Measurements from ENCODE around the gene CENPL. TPM values are rescaled to one million over a fixed set of nuclear protein-coding genes. Genes with fewer than 3 reads are reported as not detected.

Gene CENPL
- total and polyA plus RNA-seq, 2 of the 8 experiments (the other 6 are each of a cell fraction or from before 2014, with no cell fraction given): 6.6 to 16.0 TPM

DNA sequence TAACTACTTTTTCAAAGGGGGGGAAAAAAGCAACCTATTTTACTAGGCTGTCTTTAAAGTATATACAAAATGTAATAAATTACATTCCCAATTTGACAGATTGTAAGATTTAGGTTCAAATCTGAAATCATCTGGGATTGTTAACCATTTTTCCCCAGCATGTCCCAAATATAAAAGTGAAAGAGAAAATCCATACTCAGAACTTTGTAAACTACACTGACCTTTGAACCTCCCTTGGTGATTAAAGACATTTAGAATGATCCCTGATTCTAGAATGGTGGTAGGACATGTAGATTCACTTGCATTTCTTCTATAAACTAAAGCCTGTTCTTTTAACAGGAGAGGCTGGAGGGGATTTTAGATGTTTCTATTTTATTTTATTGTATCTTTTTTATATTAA, 70.9 kb downstream of the CENPL start:
- no peak overlapping the region for H4K5ac ChIP-seq (ENCODE audit: insufficient read length, low read depth, low read length)
- no peak overlapping the region for H2BK120ac ChIP-seq (replicated peaks; ENCODE audit: low read depth, low read length)
- ChIA-PET POLR2A (ENCODE audit: partially characterized antibody) (no interaction called here), CTCF (ENCODE audit: partially characterized antibody) (interaction anchor here (0.7 kb wide), 1 partner anchor 816 kb away, joined by 3 read pairs; no protein-coding TSS in a partner anchor)
- no peak overlapping the region for H4K91ac ChIP-seq (replicated peaks; ENCODE audit: insufficient read length, low read length)
- H2BK5ac ChIP-seq (ENCODE audit: low read depth, low read length): no peak overlapping the region
- no peaks in the 10 kb centered on the region for H4K20me1 ChIP-seq (replicated peaks in 1 of 2; ENCODE audit: control insufficient read depth in 1 of 2, insufficient read depth in 2 of 2, low read length in 2 of 2)
- H3K79me1 ChIP-seq (ENCODE audit: low read depth, low read length): no peaks in the 10 kb centered on the region
- H3K4me2 ChIP-seq (ENCODE audit: insufficient read depth in 1 of 2, low read depth in 2 of 2, low read length in 2 of 2): no peak overlapping the region
- H3K79me2 ChIP-seq (ENCODE audit: control insufficient read depth in 1 of 2, insufficient read depth in 2 of 2, low read length in 2 of 2): no peaks in the 10 kb centered on the region
- H3K9me3 ChIP-seq (ENCODE audit: insufficient read depth in 2 of 2, low read depth in 1 of 2, low read length in 1 of 2): no peaks in the 10 kb centered on the region
- H2AFZ ChIP-seq (ENCODE audit: low read length): no peak overlapping the region
- H3K36me3 ChIP-seq (ENCODE audit: control insufficient read depth in 2 of 4, insufficient read depth in 4 of 4, low read length in 3 of 4): peaks cover 0 to 24% (median 10%) of the 10 kb centered on the region in 4 experiments; a peak in 6 of 8 replicates
- H3K27ac ChIP-seq (ENCODE audit: low read depth, low read length): no peak overlapping the region
- H3K9ac ChIP-seq (replicated peaks in 1 of 4; ENCODE audit: extremely low read depth in 1 of 4, low read depth in 3 of 4, low read length in 3 of 4): no peak overlapping the region
- H3K56ac ChIP-seq (replicated peaks; ENCODE audit: insufficient read length, low read depth, low read length): no peak overlapping the region
- H3K4me3 ChIP-seq (ENCODE audit: extremely low read depth in 1 of 4, insufficient read depth in 2 of 4, low read depth in 3 of 4, low read length in 4 of 4): no peak overlapping the region
- no peaks in the 10 kb centered on the region for H3K27me3 ChIP-seq (replicated peaks in 1 of 4; ENCODE audit: control insufficient read depth in 3 of 4, extremely low read depth in 1 of 4, insufficient read depth in 3 of 4, low read length in 3 of 4)
- H3K14ac ChIP-seq (ENCODE audit: insufficient read length): no peak overlapping the region
- no peaks in the 10 kb centered on the region for H3K4me1 ChIP-seq (replicated peaks in 1 of 4; ENCODE audit: control insufficient read depth in 3 of 4, insufficient read depth in 4 of 4, low read length in 3 of 4)
- H2AK5ac ChIP-seq (ENCODE audit: low read depth, low read length): no peak overlapping the region
- no peaks in the 10 kb centered on the region for H3K23me2 ChIP-seq (ENCODE audit: low read depth, low read length)
- H3K23ac ChIP-seq (ENCODE audit: insufficient read length): no peak overlapping the region
- H2BK12ac ChIP-seq (ENCODE audit: low read depth, low read length): no peak overlapping the region
- no peak for FAIRE-seq
- H3K4ac ChIP-seq (replicated peaks; ENCODE audit: insufficient read length, low read depth, low read length): no peak overlapping the region
- H4K8ac ChIP-seq (ENCODE audit: extremely low read depth, insufficient read depth, low read length): no peak overlapping the region
- no peak overlapping the region for H2BK15ac ChIP-seq (ENCODE audit: low read length)
- no peak overlapping the region for H2BK20ac ChIP-seq (ENCODE audit: low read length)
- DNase-seq (ENCODE audit: low read depth in 1 of 2, low spot score in 2 of 2): no peak
- no peak overlapping the region for H3K18ac ChIP-seq (ENCODE audit: extremely low read depth, low read length)
- TF ChIP-seq CHD2 (IDR thresholded peaks at IDR 0.05; ENCODE audit: low read length) (no peak), SRF (IDR thresholded peaks at IDR 0.05; ENCODE audit: low read depth, low read length) (no peak), TAF1 (IDR thresholded peaks at IDR 0.05; ENCODE audit: low read depth, low read length) (no peak), TEAD4 (IDR thresholded peaks at IDR 0.05; ENCODE audit: low read depth, low read length) (no peak), CREB1 (IDR thresholded peaks at IDR 0.05) (no peak), POLR2A (IDR thresholded peaks at IDR 0.05; ENCODE audit: control extremely low read depth in 1 of 2, low read depth in 2 of 2, low read length in 2 of 2) (no peak), RAD21 (IDR thresholded peaks at IDR 0.05 in 1 of 2, conservative IDR thresholded peaks at IDR 0.05 in 1 of 2; ENCODE audit: low read depth in 2 of 2, low read length in 2 of 2) (no peak), GTF2F1 (IDR thresholded peaks at IDR 0.05; ENCODE audit: borderline replicate concordance, low read depth, low read length) (no peak), YY1 (IDR thresholded peaks at IDR 0.05; ENCODE audit: low read depth, low read length) (no peak)
- TF ChIP-seq, protein P1, sequence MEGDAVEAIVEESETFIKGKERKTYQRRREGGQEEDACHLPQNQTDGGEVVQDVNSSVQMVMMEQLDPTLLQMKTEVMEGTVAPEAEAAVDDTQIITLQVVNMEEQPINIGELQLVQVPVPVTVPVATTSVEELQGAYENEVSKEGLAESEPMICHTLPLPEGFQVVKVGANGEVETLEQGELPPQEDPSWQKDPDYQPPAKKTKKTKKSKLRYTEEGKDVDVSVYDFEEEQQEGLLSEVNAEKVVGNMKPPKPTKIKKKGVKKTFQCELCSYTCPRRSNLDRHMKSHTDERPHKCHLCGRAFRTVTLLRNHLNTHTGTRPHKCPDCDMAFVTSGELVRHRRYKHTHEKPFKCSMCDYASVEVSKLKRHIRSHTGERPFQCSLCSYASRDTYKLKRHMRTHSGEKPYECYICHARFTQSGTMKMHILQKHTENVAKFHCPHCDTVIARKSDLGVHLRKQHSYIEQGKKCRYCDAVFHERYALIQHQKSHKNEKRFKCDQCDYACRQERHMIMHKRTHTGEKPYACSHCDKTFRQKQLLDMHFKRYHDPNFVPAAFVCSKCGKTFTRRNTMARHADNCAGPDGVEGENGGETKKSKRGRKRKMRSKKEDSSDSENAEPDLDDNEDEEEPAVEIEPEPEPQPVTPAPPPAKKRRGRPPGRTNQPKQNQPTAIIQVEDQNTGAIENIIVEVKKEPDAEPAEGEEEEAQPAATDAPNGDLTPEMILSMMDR (IDR thresholded peaks at IDR 0.05; ENCODE audit: control extremely low read depth in 1 of 3, insufficient read depth in 1 of 3, low read depth in 1 of 3, low read length in 3 of 3): no peak
- TF ChIP-seq, protein P2, sequence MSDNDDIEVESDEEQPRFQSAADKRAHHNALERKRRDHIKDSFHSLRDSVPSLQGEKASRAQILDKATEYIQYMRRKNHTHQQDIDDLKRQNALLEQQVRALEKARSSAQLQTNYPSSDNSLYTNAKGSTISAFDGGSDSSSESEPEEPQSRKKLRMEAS (IDR thresholded peaks at IDR 0.05): no peak
- TF ChIP-seq, protein P3, sequence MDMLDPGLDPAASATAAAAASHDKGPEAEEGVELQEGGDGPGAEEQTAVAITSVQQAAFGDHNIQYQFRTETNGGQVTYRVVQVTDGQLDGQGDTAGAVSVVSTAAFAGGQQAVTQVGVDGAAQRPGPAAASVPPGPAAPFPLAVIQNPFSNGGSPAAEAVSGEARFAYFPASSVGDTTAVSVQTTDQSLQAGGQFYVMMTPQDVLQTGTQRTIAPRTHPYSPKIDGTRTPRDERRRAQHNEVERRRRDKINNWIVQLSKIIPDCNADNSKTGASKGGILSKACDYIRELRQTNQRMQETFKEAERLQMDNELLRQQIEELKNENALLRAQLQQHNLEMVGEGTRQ (IDR thresholded peaks at IDR 0.05; ENCODE audit: low read length): no peak
